Measurements from ENCODE around the gene SLC1A2. TPM values are rescaled to one million over a fixed set of nuclear protein-coding genes. Genes with fewer than 3 reads are reported as not detected.
A peak's percentile ranks its signal among the peaks of the same experiment; 100 is the strongest.

The SLC1A2 gene
- total RNA-seq, 1 experiment from 2014 or later, result 0.25 TPM

DNA sequence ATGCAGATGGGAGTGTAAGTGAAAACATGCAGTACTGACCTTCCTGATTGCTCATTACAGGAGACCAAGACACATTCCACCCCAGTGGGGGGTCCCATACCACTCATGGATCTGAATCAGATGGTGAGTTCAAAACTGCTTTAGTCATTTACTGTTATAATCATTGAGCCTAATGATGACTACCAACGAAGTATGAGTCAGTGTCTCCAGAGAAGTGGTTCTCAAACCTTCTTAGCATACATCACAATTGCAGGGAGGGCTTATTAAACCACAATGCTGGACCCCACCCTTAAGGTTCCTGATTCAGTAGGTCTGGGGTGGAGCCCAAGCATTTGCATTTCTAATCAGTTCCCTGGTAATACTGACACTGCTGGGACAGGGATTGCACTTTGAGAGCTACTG is 204.6 kb downstream of the SLC1A2 start (continued):
- TF ChIP-seq YY1 (IDR thresholded peaks at IDR 0.05; ENCODE audit: extremely low read depth, insufficient replicate concordance, low read depth, low read length), result no peak

DNA sequence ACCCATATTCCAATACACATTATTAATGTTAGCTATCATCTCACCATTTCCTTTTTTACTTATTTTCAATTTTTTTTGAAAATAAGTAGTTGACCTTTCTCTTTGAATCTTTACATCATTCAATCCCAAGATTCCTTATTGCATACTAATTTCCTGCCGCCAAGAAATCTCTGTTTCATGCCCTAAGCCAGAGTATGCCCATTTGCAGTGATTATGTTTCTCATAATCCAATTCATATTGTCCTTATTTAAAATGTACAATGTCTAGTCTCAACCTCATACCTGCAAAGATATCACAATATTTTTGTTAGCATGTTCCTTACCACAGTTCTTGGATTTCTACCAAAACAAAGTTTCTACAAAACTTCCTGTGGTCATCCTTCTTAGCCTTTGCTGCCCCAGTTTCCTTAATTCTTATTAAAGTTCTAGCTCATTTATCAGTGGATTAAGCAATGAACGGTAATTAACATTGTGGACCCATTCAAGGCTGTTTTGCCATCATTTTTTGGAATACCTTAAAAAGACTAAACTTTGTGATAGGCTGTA is 205.1 kb downstream of the SLC1A2 start:
- Histone ChIP-seq H3K4me1 (ENCODE audit: control insufficient read depth in 1 of 2, insufficient read depth in 2 of 2, low read length in 2 of 2) (peaks cover 16 to 44% of the 10 kb centered on the region in 2 experiments), H3K4me3 (replicated peaks in 1 of 2; ENCODE audit: low read depth in 1 of 2, low read length in 2 of 2) (no peak overlapping the region), H3K9ac (ENCODE audit: low read length) (no peak overlapping the region), H3K9me2 (ENCODE audit: insufficient read depth) (no peaks in the 10 kb centered on the region), H3K36me3 (ENCODE audit: control insufficient read depth in 1 of 2, insufficient read depth in 2 of 2, low read length in 2 of 2) (peaks cover 47 to 64% of the 10 kb centered on the region in 2 experiments), H4K20me1 (ENCODE audit: insufficient read depth) (no peaks in the 10 kb centered on the region), H3K9me3 (ENCODE audit: control insufficient read depth in 1 of 2, insufficient read depth in 1 of 2, low read depth in 1 of 2, low read length in 2 of 2) (no peaks in the 10 kb centered on the region), H3K4me2 (ENCODE audit: low read length) (peak overlapping the region; percentile 35), H3K79me2 (ENCODE audit: insufficient read depth, low read length) (peaks cover 5% of the 10 kb centered on the region; the same call in 1 of the 2 replicates), H2AFZ (ENCODE audit: low read depth, low read length, poor library complexity, severe bottlenecking) (no peak overlapping the region), H3K27me3 (ENCODE audit: insufficient read depth, low read length) (no peaks in the 10 kb centered on the region), H3K27ac (ENCODE audit: low read depth, low read length) (peak overlapping the region; percentile 6; the same call in 1 of the 2 replicates)
- CTCF ChIA-PET, result no interaction called here
- BruUV-seq (replicated peaks), result no TSS peak
- POLR2A ChIA-PET, result interaction anchor here (0.7 kb wide), 1 partner anchor 254 kb away, joined by 4 read pairs; no protein-coding TSS in a partner anchor
- no peak for DNase-seq (ENCODE audit: low read depth, low spot score)
- 0 out of 2 replicates have a peak, but pooled peaks have one; percentile 2 for ATAC-seq
- no peak for TF ChIP-seq EGR1 (IDR thresholded peaks at IDR 0.05; ENCODE audit: low read depth)
- no peak for TF ChIP-seq RAD21 (IDR thresholded peaks at IDR 0.05; ENCODE audit: low read depth)
- no peak for TF ChIP-seq CEBPB (IDR thresholded peaks at IDR 0.05; ENCODE audit: low read depth)
- TF ChIP-seq, protein P1, sequence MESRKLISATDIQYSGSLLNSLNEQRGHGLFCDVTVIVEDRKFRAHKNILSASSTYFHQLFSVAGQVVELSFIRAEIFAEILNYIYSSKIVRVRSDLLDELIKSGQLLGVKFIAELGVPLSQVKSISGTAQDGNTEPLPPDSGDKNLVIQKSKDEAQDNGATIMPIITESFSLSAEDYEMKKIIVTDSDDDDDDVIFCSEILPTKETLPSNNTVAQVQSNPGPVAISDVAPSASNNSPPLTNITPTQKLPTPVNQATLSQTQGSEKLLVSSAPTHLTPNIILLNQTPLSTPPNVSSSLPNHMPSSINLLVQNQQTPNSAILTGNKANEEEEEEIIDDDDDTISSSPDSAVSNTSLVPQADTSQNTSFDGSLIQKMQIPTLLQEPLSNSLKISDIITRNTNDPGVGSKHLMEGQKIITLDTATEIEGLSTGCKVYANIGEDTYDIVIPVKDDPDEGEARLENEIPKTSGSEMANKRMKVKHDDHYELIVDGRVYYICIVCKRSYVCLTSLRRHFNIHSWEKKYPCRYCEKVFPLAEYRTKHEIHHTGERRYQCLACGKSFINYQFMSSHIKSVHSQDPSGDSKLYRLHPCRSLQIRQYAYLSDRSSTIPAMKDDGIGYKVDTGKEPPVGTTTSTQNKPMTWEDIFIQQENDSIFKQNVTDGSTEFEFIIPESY (IDR thresholded peaks at IDR 0.05; ENCODE audit: extremely low read depth, insufficient replicate concordance, low read length), result no peak
- RAD21 ChIA-PET (ENCODE audit: low non-redundant PET in 1 of 2, low total read pairs in 2 of 2, uncharacterized antibody in 2 of 2, unreplicated experiment in 2 of 2), result no interaction called here
- intact Hi-C loops (cut with micrococcal nuclease), result no loop called here

Data from HCT116 (cell line).